Measurements from ENCODE around the gene PDCL3.

PDCL3 gene

GRCh38 chr2:100615471-100615870, 52.7 kb downstream of the PDCL3 start:
- no peak overlapping the region for H3K4me3 ChIP-seq (ENCODE audit: low read depth, low read length)
- TF ChIP-seq CTCF (IDR thresholded peaks at IDR 0.05; ENCODE audit: low read depth, low read length, missing control alignments): no peak
- DNase-seq (ENCODE audit: low read depth): no peak

GRCh38 chr2:100615886-100616285, 53.1 kb downstream of the PDCL3 start:
- no peak for DNase-seq (ENCODE audit: low read depth)
- H3K4me3 ChIP-seq (ENCODE audit: low read depth, low read length): no peak overlapping the region
- no peak for TF ChIP-seq CTCF (IDR thresholded peaks at IDR 0.05; ENCODE audit: low read depth, low read length, missing control alignments)

GRCh38 chr2:100616841-100617390, 54.1 kb downstream of the PDCL3 start:
- no peak for TF ChIP-seq CTCF (IDR thresholded peaks at IDR 0.05; ENCODE audit: low read depth, low read length, missing control alignments)
- no peak overlapping the region for H3K4me3 ChIP-seq (ENCODE audit: low read depth, low read length)
- no peak for DNase-seq (ENCODE audit: low read depth)

GRCh38 chr2:100619951-100620350, 57.2 kb downstream of the PDCL3 start:
- no peak for DNase-seq (ENCODE audit: low read depth)
- TF ChIP-seq CTCF (IDR thresholded peaks at IDR 0.05; ENCODE audit: low read depth, low read length, missing control alignments): no peak
- no peak overlapping the region for H3K4me3 ChIP-seq (ENCODE audit: low read depth, low read length)

- H3K4me3 ChIP-seq (ENCODE audit: low read depth, low read length): no peak overlapping the region
- TF ChIP-seq CTCF (IDR thresholded peaks at IDR 0.05; ENCODE audit: low read depth, low read length, missing control alignments): no peak
- DNase-seq (ENCODE audit: low read depth): no peak
Measured at GRCh38 chr2:100620481-100620880, 57.7 kb downstream of the PDCL3 start.

- no peak overlapping the region for H3K4me3 ChIP-seq (ENCODE audit: low read depth, low read length)
- TF ChIP-seq CTCF (IDR thresholded peaks at IDR 0.05; ENCODE audit: low read depth, low read length, missing control alignments): no peak
- no peak for DNase-seq (ENCODE audit: low read depth)
Measured at GRCh38 chr2:100621371-100621951, 58.7 kb downstream of the PDCL3 start.
